Stimulated activated naive CD4-positive, alpha-beta T cell (primary cell): ENCODE data around the gene KIF12.
A peak's percentile ranks its signal among the peaks of the same experiment; 100 is the strongest.

Experiments
- DNase-seq, 6 experiments: peaks; one replicate each; lab custom pipeline; 2025; lab: John Stamatoyannopoulos, UW

Gene KIF12

DNA sequence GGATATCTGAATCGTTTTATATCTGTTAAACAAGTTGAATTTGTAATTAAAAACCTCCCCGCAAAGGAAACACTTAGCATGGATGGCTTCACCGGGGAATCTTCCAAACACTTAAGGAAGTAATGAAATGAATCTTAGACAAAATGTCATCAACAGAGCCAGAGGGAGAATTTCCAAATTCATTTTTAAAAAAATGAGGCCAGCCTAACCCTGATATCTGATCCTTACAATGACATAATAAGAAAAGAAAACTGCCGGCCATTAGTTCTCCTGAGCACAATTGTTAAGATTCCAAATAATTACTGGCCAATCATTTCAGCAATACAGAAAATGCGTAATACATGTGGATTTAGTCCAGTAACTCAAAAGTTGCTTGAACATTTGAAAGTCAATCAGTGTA is 6.1 kb upstream of the KIF12 start:
- no peak for DNase-seq

DNA sequence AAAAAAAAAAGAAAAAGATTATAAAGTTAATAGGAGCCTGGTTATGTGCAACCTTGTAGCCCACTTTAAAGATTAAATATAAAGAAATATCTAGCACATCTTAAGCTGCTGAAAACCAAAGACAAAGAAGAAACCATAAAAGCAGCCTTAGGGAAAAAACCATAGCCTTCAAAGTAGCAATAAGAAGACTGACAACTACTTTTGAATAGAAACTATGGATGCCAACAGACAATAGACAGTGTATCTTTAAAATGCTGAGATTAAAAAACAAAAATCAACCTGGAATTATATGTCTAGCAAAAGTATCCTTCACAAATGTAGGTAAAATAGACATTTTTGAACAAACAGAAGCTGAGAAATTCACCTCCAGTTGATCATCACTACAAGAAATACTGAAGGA is 3.4 kb upstream of the KIF12 start:
- no peak for DNase-seq

DNA sequence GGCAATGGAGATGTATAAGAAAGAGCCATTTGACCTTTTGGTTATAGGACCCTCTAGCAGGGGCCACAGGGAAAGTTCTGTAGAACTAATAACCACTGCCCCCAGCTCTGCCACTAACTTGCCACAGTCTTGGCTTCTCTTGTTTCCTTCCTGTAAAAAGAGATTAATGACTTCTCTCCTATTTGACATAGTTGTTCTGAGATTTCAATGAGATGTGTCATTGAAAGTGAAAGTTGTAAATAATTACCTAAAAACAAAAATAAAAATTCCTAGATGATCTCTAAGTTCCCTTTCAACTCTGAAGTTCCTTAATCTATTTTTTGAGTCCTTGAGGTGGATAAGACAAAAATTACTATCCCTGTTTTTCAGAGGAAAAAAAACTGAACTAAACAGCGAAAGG is 1.4 kb upstream of the KIF12 start:
- no peak for DNase-seq

DNA sequence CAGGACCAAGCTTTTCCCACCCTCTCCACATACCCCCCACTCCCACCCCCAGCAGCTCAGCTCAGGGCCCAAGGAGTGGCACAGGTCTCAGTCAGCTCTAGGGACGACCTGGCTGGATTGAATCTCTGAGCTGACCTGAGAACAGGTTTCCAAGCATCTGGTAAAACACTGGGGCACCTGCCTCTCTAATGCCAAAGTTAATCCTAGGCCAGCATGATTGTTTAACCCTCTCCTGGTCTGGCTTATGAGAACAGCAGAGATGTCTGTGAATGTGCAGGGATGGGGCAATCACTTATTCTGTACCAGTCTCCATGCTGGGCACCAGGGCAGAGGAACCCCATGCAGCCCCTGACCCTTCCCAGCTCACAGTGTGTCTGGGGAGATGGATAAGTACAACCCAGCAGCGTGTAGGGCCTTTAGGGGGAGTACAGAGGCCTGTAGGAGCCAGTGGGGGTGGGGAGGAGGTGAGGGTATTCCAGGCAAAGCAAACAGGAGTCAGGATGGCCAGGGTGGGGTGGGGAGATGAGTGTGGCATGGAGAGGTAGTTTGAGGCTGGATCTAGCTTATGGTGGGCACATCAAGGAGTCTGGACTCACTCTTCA is 678 bp upstream of the KIF12 start:
- DNase-seq = no peak

DNA sequence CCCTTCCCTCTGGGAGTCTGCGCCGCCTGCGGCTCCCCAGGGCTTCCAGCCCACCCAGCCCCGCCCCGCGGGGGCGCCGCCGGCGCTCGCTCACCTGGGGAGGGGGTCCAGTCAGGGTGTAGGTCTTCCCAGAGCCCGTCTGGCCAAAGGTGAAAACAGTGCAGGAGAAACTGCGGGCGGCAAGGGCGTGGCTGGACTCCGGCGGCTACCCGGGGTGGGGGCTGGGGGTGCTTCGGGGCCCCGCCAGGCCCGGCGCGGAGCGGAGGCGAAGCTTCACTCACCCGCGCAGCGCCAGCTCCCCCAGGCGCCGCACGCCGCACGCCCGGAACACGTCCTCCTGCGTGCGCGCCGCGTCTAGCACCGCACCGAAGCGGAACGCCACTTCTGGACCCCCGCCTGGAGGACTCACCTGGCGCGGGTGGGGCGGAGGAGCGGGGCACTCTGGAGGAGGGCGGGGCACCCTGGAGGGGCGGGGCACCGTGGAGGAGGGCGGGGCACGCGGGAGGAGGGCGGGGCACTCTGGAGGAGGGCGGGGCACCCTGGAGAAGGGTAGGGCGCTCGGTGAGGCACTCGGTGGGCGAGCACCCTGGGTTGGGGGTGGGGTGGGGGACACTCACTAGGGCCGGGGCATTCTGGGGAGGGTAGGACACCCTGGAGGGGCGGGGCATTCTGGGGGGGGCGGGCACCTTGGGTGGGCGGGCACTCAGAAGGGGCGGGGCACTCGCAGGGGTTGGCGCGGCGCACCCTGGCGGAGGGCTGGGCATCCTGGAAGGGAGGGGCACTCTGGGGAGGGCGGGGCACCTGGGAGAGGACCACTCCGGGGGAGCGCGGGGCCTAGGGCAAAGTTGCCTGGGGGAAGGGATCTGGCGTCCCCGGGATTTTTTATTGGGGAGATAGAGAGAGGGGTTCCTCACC is 814 bp downstream of the KIF12 start:
- peak in 3 of 6 experiments; percentile 5 to 24 (median 10) for DNase-seq

DNA sequence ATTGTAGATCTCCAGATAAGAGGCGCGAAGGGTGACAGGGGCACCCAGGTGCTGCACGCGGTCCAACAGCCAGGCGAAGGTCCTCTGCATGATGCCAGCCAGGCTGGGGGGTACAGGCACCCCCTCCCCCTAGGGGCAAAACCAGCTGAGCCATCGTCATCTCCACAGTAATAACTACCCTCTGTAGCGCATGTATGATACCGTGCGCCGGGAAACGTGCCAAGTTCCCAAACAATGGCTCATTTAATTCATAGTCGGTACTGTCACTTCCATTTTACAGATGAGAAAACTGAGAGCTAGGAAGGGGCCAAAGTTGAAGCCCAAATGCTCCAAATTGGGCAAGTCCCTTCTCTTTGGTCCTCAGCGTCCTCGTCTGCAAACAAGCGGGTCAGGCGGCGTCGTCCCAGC is 1.5 kb downstream of the KIF12 start:
- DNase-seq = no peak

DNA sequence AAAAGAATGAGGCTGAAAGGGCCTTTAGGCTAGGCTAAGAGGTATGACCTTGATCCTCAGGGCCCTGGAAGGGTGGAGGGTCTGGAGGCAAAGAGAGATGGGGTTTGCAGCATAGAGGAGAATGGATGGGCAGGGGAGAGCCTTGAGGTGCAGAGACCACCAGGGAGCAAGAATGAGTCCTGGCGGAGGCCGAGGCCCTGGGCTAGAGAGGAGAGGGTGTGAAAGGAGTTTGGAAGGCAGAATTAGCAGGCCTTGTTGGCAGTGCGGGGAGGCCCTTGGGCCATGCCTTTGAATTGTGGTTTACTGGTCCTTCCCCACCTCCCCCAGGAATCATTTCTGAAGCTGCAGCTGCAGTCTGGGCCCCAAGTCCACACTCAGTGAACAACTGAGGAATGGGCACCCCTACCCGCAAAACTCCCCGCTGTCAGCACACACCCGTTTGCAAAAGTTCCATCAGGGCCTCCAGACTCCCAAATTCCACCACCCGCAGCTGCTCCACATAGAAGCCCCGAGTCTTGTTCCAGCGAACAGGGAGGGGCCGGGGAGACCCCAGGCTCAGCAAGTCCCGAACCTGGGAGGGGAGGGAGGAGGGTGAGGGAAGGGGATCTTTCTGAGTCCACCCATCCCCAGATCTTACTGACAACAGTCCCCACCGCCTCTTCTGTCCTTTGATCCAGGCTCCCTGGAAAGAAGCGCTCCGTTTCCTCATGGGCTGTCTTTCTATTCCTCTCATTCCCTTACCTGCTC is 2.1 kb downstream of the KIF12 start:
- no peak for DNase-seq

DNA sequence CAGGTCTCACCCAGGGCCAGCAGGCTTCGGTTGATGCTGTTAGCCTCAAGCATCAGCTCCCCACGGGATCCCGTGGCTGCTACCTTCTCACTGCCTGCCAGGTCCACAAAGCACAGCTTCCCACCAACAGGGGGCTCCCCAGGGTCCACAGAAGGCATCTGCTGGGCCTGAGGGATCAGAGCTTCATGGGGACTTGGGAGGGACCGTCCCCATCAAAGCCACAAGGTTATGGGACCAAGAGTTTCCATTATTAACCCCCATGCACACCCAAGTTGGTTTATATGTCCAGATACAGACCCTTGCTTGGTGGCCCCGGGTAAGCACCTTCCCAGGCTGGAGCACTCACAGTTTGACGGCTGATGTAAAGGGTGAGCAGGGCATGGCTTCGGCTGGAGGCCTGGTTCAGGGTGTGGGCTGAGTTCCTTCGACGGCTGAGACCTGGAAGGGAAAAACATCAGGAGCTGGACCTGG is 3.0 kb downstream of the KIF12 start:
- no peak for DNase-seq

DNA sequence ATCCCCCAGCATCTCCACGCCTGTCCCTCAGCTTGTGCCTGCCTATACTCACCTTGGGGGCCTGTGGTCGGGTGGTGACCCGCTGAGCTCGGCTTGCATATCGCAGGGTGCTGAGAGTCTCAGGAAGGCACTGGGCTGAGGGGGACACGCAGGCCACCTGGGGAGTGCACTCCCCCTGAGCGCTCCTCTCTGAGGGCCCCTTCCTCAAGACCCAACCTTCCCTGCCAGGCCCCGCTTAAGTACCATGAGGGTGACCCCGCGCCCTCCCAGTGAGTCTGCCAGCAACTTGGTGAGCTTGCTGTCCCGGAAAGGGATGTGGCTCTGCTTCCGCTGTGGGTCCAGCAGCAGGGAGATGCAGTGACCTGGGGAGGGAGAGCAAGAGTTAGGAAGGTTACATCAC is 4.1 kb downstream of the KIF12 start:
- DNase-seq = no peak

DNA sequence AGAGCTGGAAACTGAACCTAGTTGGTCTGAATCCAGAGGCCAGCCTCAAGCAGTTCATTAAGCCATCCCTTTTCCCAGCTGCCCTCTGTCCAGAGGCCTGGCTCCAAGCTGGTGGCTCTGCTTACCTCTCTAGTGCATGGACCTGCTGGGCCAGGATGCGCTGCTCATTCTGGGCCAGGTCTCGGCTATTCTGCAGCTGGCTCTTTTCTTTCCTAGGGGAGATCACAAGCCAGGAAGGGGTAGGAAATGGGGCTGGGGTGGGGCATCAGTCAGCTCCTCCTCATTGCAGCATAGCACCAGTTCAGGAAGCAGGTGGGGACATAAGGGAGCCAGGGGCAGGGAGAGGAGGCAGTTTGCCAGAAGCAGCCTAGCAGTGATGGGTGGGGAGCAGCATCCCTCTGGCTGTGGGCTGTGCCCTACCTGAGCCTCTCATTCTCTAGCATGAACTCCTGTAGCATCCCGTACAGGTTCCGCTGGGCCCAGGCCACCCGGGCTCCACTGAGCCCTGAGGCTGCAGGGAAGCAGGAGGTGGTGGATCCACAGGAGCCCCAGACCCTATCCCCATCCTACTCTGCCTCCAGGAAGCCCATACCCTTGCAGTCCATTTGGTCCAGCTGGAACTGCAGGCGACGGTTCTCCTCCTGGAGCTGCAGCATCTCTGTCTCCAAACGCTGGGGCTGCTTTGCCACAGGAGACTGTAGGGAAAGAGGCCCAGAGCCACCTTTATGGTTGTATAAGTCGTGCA is 5.2 kb downstream of the KIF12 start:
- DNase-seq = no peak

DNA sequence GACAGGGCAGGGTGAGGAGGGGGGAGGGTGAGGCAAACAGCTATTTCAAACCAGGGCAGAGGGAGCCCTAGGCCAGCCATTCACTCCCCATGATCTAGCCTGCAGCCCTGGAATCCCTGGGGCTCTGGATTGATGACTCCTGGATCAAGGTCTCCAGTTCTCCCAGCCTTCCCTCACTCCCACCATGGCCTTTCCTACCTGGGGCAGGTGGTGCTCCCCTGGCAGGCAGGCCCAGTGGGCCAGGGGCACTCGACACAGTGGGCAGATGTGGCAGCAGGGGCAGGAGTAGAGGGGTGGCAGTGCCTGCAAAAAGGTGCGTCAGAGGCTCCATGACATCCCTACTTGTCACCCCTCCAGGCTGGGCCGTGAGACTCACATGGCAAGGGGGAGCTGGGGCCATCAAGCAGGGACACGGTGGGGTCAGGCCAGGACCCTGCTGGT is 6.0 kb downstream of the KIF12 start:
- DNase-seq = no peak

DNA sequence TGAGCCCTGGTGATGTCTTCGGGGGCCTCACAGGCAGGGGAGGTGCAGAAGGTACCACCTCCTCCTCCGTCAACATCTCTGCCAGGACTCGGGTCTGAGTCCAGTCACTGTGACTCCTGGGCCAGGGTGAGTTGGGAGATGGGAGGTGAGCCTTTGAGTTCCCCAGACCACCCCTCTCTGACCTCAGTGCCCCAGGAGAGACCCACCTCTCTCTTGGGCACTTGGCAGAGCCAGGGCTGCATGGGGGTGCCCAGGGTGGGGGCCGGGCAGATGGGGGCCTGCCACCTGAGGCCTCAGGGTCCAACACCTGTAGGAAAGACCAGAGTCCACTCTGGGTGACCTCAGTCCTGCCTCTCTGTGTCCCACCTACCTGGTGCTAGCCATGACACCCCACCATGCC is 6.8 kb downstream of the KIF12 start:
- DNase-seq = no peak

DNA sequence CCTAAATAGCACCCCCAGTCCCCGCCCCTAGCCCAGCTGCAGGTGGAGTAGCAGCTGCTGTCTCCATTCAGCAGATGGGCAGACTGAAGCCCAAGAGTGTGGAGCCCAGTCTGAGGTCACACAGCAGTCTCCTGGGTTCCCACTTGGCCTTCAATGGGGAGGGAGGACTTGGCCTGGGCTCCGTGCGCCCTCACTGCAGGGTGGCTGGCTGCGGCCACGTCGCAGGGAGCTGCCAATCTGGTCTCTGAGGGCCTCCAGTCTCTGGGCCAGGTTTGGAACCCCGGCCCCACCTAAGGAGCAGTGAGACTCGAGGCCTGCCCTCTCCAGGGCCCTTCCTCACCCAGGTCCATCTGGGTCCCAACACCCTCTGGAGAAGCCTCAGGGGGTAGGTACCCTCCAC is 7.4 kb downstream of the KIF12 start:
- DNase-seq = no peak

DNA sequence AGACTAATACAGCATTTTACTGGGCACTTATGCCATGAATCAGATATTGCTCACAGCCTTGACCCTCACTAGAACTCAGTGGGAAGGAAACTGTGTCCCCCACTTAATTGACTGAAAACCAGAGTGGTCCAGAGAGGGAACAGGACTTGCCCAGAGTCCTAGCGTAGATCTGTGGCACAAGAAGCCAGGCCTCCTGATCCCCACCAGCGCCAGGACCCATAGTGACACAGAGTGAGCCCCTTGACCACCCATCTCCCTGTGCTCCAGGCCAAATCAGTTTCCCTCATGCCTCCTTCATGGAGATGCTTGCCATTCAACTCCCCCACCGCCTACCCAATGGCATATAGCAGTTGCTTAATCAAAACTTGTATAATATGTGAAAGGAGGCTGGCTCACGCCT is 8.3 kb downstream of the KIF12 start:
- no peak for DNase-seq

DNA sequence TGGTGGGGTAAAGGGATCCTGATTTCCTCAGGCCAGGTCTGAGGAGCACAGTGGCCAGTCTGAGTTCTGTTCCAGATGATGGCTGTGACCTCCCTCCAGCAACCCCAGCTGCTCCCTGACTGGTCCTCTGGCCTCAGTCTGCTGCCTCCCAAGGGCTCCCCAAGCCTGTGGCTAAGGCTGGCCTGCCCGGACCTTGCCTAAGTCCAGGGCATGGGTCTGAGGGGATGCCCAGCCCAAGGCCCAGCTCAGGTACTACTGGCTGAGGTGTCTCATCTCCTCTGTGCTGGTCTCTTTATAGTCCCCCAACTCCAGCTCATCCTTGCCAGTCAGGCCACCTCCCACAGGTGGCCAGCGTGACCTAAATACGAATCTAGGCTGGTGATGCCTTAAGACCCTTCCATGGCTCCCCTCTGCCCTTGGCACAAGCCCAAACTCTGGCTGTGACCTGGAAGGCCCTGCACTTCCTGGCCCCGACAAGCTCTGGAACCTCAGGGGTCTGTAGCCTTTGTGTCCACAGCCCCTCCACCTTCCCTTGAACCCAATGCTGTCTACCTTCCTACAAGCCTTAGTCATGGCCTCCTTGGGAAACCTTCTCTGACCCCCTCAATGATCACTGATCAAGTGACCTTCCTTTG is 9.8 kb downstream of the KIF12 start:
- no peak for DNase-seq

DNA sequence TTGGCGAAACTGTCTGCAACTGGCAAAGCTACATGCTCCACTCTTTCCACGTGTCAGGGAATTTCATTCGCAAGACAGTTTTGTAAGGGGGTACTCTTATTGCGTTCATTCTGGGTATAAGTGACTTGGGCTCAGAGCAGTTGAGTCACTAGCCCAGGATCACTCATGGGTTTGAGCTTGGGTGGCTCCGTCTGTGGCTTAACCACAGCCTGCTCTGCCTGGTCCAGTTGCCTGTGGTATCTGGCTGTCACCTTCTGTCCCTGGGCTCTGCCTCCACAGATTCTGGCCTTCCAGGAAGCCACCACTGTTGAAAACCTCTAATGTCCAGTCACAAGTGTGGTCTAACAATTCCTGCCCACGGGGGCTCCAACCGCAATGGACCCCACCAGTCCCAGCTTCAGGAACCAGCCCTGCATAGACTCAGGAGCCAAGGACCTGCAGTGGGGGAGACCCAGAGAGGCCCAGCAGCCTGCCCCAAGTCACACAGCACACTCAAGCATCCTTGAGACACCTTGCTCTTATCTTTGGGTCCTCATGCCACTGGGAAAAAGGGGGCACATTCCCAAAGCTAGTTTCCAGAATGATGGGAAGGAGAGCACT is 10.4 kb downstream of the KIF12 start:
- DNase-seq = no peak

DNA sequence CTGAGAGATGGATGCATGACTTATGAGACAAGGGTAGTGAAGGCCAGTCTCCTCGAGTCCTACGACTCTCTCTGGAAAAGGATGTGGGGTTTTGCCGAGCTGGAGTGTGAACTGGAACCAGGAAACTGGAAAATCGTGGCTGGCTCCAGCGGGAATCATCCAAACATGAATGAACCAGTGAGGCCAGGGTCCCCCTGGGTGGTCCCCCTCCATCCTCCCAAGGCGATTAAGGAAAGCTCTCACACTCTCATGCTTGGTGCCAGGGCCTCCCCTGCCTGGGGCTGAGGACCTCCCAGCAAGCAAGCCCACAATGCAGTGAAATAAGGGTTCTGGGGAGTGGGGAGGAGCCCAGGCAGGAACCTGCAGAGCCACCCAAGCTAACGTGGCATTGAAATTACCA is 11.4 kb downstream of the KIF12 start:
- DNase-seq = no peak

DNA sequence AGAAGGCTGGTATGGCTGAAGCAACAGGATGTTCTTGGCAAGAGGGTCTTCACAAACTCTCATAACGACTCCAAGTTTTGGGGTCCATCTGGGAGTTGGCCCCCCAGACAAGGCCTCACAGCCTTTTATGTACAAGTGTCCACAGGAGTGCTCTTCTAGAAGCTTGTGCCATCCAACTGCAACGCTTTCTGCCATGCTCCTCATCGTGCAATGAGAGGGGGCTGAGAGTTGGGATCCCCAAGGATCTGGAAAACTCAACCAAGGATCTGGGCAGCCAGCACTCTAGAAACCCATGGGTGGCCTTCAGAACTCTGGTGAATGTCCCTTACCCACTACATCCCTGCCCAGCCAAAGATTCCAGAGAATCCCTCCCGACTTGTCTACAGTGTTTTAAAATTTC is 12.5 kb downstream of the KIF12 start:
- no peak for DNase-seq

DNA sequence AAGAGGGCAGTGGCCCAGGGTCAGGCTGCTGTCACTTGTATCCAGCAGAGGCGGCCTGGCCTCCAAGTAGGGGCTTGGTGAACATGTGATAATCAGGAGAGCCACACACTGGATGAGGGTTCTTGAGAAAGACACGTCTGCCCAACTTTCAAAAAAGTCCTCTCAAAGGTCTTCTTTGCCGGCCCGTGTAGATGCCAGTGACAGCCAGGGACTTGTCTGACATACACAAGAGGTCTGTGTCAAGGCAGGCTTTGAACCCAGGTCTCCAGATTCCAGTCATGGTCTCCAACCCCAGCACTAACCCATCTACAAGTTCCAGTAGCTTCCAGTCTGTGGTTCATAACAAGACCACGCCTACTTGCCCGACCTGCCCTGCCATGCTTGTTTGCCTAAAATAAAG is 13.1 kb downstream of the KIF12 start:
- no peak for DNase-seq

DNA sequence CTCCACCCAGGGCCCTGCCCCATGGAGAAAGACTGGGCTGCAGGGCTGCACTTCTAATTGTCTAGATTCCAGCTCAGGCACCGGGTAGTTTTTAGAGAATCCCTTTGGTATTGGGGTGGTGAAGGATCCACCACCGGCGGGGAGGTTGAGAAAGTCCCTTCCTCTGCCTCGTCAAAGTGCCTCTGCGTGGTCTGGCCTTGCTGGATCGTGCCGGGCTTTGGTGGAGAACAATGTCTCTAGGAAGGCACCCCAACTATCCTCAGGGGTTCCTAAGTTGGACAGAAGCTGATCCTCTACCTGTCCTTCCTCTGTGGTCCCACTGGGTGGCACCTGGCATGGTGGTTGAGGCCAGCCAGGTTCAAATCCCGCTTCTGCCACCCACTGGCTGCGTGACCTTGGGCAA is 13.7 kb downstream of the KIF12 start:
- no peak for DNase-seq
